HG02970 (cell line): ENCODE results near the gene GGT5.
"Not testable (repeated sequence)": the region's sequence is repeated elsewhere in the genome, so short reads cannot be mapped to it uniquely, and the experiment has no call there.

ENCODE experiments used
- ATAC-seq: cut with Tn5 transposase; IDR thresholded peaks from one replicate; pipeline ENCODE4 v1.9.1; 2021; ENCODE audit warnings: mild to moderate bottlenecking, moderate library complexity, moderate number of reproducible peaks; ENCODE audit not compliant: unreplicated experiment, low FRiP score

The GGT5 gene

GRCh38 chr22:24245030-24245431 lies at the start of gene GGT5:
TSS of gene GGT5 (minus strand) at chr22:24245082. CDS start at chr22:24244725, 357 bp downstream.
- not testable (repeated sequence) for ATAC-seq

- ATAC-seq: not testable (repeated sequence)
Measured at GRCh38 chr22:24292202-24292830, 47.4 kb upstream of the GGT5 start.

GRCh38 chr22:24291515-24292201 lies 46.8 kb upstream of the GGT5 start:
- ATAC-seq: no peak

GRCh38 chr22:24290459-24290858 lies 45.6 kb upstream of the GGT5 start:
- ATAC-seq: no peak

GRCh38 chr22:24289741-24290163 lies 44.9 kb upstream of the GGT5 start:
- no peak for ATAC-seq

GRCh38 chr22:24289114-24289513 lies 44.2 kb upstream of the GGT5 start:
- ATAC-seq: no peak

- ATAC-seq: not testable (repeated sequence)
Measured at GRCh38 chr22:24287801-24288200, 42.9 kb upstream of the GGT5 start.

GRCh38 chr22:24287212-24287611 lies 42.3 kb upstream of the GGT5 start:
- not testable (repeated sequence) for ATAC-seq

GRCh38 chr22:24285245-24285644 lies 40.4 kb upstream of the GGT5 start:
- no peak for ATAC-seq

GRCh38 chr22:24284747-24285203 lies 39.9 kb upstream of the GGT5 start:
- no peak for ATAC-seq

- no peak for ATAC-seq
Measured at GRCh38 chr22:24282401-24282800, 37.5 kb upstream of the GGT5 start.

- not testable (repeated sequence) for ATAC-seq
Measured at GRCh38 chr22:24280363-24280762, 35.5 kb upstream of the GGT5 start.

GRCh38 chr22:24274696-24275405 lies 30.0 kb upstream of the GGT5 start:
- not testable (repeated sequence) for ATAC-seq

GRCh38 chr22:24273906-24274305 lies 29.0 kb upstream of the GGT5 start:
- ATAC-seq: not testable (repeated sequence)

- ATAC-seq: not testable (repeated sequence)
Measured at GRCh38 chr22:24273031-24273430, 28.1 kb upstream of the GGT5 start.

- no peak for ATAC-seq
Measured at GRCh38 chr22:24271386-24271854, 26.5 kb upstream of the GGT5 start.

GRCh38 chr22:24270556-24271385 lies 25.9 kb upstream of the GGT5 start, which contains the start of gene SPECC1L:
TSS of gene SPECC1L (plus strand) at chr22:24270831. CDS start at chr22:24302232, 31,401 bp downstream.
- peak; percentile 89 for ATAC-seq

GRCh38 chr22:24266495-24266894 lies 21.6 kb upstream of the GGT5 start:
- not testable (repeated sequence) for ATAC-seq

GRCh38 chr22:24265734-24266133 lies 20.9 kb upstream of the GGT5 start:
- no peak for ATAC-seq

- not testable (repeated sequence) for ATAC-seq
Measured at GRCh38 chr22:24264329-24264896, 19.5 kb upstream of the GGT5 start.
